Hepatic stellate cell (primary cell): Measurements from ENCODE around the gene POMGNT1.

Source experiments
- DNase-seq: peaks from one replicate; pipeline ENCODE4 v3.0.0; 2011; ENCODE audit warnings: low spot score

The POMGNT1 gene

DNA sequence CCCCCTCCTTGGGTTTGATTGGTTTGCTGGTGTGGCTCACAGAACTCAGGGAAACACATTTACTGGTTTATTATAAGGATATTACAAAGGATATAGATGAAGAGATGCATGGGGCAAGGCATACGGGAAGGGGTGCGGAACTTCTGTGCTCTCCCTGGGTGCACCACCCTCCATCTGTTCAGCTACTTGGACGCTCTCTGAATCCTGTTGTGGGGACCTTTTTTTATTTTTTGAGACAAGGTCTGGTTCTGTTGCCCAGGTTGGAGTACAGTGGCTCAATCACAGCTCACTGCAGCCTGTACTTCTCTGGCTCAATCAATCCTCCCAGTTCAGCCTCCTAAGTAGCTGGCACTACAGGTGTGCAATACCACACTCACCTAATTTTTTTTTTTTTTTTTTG lies 12.3 kb upstream of the POMGNT1 start:
- no peak for DNase-seq

DNA sequence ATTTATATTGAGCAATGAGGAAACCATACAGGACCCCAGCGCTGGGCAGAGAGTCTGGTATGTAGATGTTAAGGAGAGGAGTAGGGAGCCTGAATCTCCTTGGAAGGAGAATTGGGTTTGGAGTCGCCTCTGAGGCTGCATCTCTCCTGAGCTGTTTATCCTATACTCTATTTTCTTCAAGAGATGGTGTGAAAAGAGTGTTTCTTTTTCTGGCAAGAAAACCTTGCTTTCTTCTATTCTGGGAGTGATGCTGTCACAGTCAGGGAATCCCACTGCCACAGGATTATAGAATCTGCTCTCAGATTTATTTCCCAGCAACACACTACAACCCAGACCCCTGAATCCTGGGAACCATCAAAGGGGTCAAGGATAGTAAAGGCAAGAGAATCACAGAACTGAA lies 8.2 kb upstream of the POMGNT1 start:
- no peak for DNase-seq

DNA sequence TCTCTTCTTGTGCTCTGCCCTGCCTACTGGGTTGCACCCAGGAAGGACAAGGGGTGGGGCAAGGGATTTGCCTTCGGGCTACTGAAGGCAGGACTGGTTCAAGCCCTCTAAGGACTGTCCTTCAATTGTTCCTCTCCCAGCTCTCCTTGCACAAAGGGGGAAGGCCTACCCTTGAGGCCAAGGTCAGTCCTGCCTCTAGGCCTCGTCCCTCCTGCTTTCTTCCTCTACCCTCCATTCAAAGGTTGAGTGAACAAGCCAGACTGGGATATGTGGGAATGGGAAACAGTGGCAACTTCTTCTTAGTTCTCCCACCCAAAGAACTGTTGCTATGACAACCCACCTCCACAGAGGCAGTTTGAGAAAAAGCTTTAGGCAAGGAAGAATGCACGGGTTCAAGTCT lies 7.6 kb upstream of the POMGNT1 start:
- DNase-seq, result no peak

DNA sequence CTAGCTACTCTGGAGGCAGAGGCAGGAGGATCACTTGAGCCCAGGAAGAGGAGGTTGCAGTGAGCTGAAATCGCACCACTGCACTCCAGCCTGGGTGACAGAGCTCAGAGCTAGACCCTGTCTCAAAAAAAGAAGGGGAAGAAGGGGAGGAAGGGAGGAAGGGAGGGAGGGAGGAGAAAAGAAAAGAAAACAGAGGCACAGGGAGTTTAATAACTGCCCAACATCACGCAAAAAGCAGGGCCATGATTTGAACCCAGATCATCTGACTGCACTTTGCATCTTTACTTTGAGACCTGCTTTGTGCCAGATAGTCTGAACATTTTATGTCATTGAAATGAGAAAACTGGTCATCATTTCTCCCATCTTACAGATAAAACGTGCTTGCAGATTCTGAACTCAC lies 6.9 kb upstream of the POMGNT1 start:
- no peak for DNase-seq

DNA sequence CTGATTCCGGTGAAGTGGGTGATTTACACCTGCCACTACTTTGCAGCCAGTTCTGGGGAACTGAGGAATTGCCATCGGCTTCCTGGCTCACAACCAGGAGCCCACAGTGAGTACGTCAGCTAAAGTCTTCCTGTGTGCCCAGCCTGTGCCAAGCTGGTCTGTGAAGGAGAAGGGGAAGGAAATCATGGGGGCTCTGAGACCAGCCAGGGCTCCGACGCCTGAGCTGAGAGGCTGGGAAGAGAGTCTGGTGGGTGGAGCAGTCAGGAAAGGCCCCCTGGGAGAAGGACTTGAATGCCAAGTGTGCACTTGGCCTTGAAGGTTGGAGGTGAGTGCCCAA lies 6.1 kb upstream of the POMGNT1 start:
- no peak for DNase-seq

DNA sequence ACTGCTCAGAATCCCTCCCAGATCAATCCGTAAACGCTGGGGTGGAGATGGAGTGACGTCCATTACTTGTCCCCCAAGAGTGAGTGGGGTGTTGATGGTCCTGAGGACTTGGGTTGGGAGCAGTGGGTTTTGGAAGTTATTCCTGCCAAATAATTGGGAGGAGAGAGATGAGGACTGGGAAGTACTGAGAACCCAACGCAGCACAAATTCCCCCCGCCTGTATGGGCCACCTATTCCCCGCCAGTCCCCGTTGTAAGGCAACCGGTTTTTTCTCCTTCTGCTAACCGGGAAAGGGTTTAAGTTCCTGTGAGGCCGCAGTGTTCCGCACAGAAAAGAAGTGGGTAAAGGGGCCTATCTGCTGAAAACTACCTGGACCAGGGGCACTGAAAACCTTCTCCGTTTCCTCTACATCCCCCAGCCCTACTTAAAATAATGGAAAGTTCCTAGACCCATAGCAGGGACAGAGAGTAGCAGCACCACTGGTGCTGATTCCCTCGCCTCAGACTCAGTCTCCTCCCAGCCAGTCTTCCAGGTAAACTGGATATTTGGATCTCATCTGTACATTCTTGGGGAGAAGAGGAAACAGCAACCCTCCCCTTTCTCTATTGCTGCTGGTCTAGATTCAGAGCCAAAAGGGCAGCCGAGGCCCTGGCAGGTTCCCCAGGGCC lies 5.6 kb upstream of the POMGNT1 start:
- DNase-seq, result no peak

DNA sequence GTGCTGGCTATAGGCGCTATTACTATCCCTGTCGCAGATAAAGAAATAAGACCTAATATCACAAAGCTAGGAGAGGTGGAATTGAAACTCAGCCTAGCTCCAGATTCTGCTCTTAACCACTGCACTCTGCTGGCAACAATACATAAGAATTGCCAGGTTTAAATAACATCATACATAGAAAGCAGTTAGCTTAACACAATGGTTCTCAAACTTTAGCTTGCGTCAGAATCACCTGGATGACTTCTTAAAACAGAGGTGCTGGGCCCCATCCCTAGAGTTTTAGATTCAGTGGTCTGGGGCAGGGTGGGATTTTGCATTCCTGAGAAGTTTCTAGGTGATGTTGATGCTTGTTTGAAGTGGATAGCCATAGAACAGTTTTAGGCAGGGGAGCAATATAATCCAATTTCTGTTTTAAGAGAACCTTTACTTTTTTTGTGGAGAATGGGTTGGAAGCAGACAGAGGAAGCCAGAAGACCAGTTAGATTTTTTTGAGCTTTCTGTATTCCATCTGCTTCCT lies 1.1 kb upstream of the POMGNT1 start:
- no peak for DNase-seq

DNA sequence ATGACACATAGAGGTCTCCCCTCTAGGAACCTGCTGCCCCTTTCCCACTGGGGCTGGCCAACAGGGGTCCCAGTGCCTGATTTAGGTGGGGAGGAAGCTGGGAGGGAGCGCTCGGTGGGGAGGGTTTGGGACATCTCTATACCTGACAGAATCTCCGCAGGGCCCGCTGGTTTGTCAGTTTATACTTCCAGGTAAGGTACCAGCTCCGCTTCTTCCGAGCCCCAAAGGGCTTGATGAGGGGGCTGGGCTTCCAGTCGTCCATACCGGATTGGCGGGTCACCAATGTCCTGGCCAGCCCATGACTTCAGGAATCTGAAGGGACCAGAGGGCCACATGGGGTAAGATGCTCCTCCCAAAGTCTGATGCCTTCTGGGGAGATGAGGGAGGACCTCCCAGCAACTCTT lies 672 bp downstream of the POMGNT1 start:
- no peak for DNase-seq

DNA sequence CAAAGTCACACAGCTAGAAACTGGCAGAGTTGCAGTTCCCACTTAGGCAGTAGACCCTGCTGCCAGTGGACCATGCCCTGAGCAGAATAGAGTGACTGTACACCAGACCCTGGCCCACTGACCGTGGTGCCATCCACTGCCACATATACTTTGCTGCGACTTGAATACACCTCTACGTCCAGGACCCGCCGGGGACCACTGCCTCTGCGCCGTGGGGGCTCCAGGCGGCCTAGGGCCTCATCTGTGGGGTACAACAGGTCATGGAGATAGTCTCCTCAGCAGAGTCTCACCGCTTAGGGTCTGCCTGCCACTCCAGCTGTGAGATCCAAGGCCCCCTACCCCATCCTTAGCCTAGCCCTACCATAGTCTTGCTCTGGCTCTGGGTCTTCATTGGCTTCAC lies 1.6 kb downstream of the POMGNT1 start:
- no peak for DNase-seq

DNA sequence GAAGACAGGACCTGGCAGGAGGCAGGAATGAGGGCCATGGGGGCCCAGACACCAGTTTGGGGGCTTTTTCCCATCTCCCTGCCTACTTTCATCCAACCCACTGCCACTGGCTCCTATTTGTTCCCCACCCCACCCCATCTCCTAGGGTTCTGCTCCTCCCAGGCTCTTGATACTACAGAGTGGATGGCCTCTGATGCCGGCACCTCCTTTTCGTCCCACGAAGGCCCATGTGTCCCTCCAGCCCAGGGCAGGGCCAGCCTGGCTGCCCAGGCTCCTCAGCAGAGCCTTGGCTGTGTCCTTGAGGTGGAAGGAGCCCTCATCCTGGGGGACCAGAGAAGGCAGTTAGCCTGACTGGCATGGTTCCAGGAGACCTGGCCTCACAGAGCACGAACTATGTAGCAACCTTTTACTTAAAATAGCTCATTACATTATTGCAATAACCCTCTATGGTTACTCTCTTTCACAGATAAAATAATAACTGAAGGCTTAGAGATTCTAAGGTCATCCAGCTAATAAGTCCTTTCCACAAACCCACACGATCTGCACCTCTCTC lies 3.5 kb downstream of the POMGNT1 start:
- no peak for DNase-seq

DNA sequence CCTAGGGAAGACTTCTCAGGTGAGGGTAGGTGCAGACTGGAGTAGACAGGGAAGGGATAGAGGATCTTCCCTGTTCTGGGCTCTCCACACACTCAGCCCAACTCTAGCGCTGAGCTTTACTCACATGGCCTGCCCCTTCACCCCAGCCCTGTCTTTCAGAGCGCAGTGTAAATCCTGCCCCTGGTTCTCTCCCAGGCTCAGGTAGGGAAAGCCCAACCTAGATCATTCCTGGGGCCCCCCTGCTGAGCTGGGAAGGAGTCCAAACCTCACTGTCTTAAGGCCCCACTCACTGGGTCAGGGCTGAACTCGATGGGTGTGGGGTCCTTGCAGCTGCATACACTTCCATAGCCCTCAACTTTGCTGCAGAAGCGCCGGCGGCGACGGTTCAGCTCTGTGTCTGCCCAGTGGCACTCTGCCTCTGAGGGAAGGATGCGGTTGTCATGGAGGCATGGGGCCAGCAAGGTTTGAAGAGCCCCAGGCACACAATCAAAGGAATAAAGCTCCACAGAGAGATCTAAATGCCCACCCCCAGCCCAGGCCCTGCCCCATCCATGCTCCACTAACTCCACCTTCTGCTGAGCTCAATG lies 4.2 kb downstream of the POMGNT1 start:
- no peak for DNase-seq

DNA sequence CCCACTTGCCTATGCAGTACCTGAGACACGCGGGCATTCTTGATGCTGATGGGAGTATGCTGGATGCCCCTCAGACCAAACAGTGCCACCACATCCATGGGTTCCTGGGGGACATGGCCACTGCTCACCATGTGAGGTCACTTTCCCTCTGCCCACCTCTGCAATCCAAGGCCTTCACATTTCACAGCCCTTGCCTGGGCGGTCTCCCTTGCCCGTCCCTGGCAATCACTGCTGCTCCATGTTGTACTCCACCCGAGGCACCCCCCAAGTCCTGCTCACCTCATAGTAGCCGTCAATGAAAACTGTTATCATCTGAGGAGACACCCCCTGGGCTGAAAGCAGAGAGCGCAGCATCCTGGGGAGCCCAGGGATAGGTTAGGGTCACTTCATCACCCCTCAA lies 4.9 kb downstream of the POMGNT1 start:
- no peak for DNase-seq

DNA sequence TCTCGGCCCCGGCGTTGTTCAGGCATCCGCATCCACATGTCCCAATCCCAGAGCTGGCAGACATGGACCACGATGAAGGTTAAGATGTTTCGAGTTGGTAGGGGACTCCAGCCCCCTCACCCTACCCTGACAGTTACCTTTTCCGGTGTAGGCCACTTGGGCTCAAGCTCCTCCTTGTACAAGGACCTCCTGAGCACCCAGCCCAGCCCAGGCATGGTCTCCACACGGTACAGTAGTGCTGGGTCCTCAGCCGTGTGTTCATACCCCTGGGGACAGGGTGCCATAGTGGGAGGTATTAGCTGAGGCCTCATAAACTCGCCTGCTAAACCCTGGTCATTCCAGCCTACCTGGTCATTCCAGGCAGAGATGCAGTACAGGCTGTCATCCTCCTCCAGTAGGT lies 6.1 kb downstream of the POMGNT1 start:
- no peak for DNase-seq

DNA sequence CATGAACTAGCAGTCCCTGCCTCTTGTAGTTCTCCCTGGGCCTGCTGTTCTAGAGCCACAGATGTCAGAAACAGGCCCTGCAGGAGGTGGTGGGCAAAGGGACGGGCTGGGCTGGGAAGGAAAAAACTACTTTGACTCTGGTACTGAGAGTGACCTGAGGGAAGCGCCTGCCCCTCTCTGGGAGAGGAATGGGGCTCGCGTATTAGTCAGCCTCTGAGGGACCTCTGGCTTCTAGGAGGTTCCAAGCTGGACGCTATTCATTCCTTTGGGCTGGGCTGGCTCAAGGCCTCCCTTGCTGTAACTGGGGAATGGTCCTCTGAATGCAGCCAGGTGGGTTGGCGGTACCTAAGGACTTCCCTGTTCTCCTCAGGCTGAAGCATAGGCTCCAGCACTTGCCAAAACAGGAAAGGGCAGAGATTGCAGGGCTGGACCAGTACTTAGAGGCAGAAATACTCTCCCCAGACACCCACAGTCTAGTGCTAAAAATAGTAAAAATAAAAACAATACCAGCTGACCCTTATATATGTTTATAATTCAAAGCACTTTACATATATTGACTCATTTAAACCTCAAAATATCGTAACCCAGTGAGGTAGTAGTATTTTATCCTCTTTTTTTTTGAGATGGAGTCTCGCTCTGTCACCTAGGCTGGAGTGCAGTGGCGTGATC lies 7.1 kb downstream of the POMGNT1 start:
- DNase-seq, result no peak

DNA sequence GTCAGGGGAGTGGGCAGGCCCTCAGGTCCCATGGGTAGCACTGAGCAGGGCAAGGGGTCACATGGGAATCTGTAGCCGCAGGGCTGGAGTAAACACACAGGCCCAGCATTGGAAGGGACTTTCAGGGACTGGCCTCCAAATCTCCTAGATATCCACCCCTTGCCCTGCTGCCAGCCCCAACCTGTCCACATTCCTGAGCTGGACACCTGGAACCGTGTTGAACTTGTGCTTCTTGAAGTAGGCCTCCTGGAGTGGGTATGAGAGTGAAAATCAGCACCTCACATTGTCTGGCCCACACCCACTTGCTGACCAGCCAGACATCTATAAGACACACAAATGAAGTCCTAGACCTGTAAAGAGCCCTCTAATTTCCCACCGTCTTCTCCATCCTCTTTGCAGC lies 7.7 kb downstream of the POMGNT1 start:
- no peak for DNase-seq

DNA sequence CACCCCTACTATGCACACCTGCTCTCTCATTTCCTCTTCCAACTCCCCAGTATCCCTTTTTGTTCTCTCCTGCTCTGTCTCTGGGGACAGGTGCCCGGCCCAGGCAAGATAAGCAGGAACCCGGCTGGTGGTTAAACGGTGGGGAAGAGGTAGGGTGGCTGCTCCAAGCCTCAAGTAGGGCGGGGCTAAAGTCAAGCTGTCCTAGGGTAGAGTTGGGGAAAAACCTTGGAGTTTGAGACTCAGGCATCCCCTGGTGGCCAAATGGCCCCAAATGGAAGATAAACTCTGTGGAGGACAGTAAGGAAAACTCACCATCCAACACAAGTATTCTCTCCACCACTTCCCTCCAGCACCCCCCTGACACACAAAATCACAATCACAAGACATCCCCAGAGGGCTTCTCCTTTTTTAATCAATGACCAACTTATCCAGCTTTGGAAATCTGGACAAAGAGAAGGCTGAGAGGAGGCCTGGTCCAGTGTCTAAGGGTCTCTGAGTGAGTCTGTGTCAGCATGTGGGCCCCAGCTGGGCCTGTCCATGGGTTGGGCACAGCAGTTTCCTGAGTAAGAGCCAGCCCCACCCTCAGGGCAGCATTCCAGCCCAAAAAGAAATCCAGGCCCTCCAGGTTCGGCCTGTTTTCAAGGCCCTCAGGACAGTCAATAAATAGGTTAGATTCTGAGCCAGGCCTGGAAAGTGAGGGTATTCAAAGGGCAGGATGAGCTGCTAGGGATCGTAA lies 9.8 kb downstream of the POMGNT1 start:
- DNase-seq, result no peak

DNA sequence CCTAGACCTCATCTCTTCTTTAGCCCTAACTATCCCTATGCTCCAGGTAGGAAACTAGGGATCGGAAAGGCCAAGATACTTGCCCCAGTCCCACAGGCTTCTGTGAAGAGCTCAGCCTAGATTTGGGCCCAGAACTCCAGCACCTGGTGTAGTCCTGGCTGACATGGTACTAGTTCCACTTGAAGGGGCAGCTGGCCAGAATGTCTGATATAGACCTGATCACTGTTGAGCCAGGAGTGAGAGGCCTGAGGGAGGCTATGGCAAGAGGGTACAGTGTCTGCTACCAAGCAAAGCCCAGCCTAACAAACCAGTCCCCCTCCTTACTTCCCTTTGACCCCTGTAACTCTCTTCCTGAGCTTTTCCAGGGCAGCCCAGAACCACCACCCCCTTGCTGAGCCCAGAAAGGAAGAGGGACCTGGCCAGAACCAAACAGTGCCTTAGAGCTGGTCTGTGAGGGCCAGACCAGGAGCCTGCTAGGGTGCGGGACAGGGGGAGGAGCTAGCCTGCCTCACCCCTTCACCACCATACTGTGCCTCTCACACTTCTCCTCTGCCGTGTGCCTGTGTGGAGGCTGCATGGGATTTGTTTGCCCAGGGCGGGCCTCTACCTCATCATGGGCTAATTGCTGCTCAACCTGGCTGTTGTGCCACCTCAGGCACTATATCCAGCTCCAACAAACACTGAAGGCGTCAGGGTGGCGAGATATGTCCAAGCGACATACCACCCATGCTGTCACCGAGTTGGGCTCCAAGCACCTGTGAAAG lies 10.9 kb downstream of the POMGNT1 start:
- DNase-seq, result no peak

DNA sequence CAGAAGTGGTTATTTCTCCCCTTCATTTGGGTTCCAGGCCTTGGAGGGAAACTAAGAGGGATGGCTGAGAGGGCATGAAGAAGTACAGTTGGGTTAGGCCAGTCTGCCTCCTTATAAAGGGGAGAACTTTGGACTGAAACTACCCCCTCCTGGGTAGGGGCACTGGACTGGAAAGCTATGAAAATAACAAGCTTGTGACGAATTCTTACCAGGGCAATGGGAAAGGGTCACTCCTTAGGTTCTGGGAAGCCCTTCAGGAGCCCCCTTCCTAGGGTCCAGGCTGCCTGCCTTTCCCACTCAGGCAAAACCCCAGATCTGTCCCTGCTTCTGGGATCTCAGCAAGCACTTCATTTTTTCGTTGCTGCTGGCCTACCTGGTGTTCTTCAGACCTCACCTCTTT lies 12.2 kb downstream of the POMGNT1 start:
- DNase-seq, result no peak

DNA sequence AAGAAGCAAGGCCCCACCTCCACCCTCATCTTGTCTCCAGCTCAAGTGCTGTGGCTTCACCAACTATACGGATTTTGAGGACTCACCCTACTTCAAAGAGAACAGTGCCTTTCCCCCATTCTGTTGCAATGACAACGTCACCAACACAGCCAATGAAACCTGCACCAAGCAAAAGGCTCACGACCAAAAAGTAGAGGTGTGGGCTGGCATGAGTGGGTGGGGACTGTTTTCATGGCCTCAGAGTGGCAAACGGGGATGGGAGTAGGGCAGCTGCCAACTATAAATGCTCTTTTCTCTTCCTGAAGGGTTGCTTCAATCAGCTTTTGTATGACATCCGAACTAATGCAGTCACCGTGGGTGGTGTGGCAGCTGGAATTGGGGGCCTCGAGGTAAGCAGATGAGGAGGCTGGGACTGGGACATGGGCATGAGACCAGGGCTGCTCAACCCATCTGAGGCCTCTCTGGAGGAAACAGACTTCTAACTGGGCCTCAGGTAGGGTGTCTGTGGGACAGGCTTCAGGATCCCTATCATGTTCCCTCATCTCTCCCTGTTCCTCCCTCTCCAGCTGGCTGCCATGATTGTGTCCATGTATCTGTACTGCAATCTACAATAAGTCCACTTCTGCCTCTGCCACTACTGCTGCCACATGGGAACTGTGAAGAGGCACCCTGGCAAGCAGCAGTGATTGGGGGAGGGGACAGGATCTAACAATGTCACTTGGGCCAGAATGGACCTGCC lies 13.1 kb downstream of the POMGNT1 start:
- DNase-seq, result no peak

DNA sequence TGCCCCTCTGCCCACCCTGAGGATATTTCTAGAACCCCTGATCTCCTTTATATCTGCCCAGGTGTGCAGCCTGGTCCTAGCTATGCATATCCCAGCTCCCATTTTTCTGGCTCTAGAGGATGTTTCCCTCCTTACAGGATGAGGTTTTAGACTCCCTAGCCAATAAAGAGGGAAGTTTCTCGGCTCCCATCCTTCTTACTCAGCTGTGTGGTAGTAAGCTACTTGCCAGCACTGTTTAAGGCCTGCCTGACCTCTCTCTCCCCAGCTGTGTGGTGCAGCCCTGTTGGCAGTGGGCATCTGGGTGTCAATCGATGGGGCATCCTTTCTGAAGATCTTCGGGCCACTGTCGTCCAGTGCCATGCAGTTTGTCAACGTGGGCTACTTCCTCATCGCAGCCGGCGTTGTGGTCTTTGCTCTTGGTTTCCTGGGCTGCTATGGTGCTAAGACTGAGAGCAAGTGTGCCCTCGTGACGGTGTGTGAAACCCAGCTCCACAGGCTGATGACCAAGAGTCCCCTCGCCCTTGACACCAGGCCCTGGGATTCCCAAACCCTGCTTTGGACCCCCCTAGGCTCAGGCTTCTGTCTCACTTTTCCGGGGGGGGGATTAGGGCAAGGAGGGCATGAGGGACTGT lies 14.2 kb downstream of the POMGNT1 start:
- DNase-seq, result no peak
